NCI-H69 (cell line): ENCODE results near the gene VAMP1.

ENCODE experiments used
- DNase-seq: peaks from one replicate; lab custom pipeline; 2025; lab: John Stamatoyannopoulos, UW

Gene VAMP1

GRCh38 chr12:6425590-6426531, 44.6 kb downstream of the VAMP1 start:
- DNase-seq, result no peak

- DNase-seq, result no peak
These were observed 45.6 kb downstream of the VAMP1 start for GRCh38 chr12:6424866-6425265.

- no peak for DNase-seq
These were observed 46.5 kb downstream of the VAMP1 start for GRCh38 chr12:6424008-6424347.

GRCh38 chr12:6423267-6424007, 47.0 kb downstream of the VAMP1 start:
- peak; percentile 94 for DNase-seq

GRCh38 chr12:6420364-6420763, 50.1 kb downstream of the VAMP1 start:
- DNase-seq, result no peak

GRCh38 chr12:6418796-6419195, 51.7 kb downstream of the VAMP1 start:
- DNase-seq, result no peak

GRCh38 chr12:6416596-6416995, 53.9 kb downstream of the VAMP1 start:
- no peak for DNase-seq
